GM12878 (cell line): ENCODE data around the gene GSG1L. TPM values are rescaled to one million over a fixed set of nuclear protein-coding genes. Genes with fewer than 3 reads are reported as not detected.

Source experiments
- ATAC-seq: fragments of 200-7000 bp; cut with Tn5 transposase; 3 replicates; pipeline ENCODE4 v1.9.1; 2020; ENCODE audit warnings: mild to moderate bottlenecking, moderate library complexity
- BruUV-seq: library from RNA; stranded (reverse); fragments of 400-500 nt; replicated peaks from 2 replicates; lab custom pipeline; 2021; lab: Mats Ljungman, UMichigan
- CTCF ChIA-PET: fragments of 300-600 bp; sonication (Branson Sonifier 250); formaldehyde crosslinking; extraction: SDS; loops from one replicate; lab custom pipeline; 2021; ENCODE audit warnings: inconsistent platforms; lab: Yijun Ruan, JAX
- POLR2A ChIA-PET: fragments of 350-600 bp; formaldehyde crosslinking; extraction: SDS; loops from one replicate; lab custom pipeline; 2021; ENCODE audit warnings: inconsistent platforms; lab: Charles Lee
- RAD21 ChIA-PET: fragments of 300-600 bp; sonication (Branson Sonifier 250); formaldehyde crosslinking; loops from one replicate; lab custom pipeline; 2023; ENCODE audit warnings: antibody characterized with exemption; ENCODE audit not compliant: unreplicated experiment; lab: Charles Lee
- SMC1A ChIA-PET: fragments of 300-600 bp; sonication (Branson Sonifier 250); formaldehyde crosslinking; loops from one replicate; lab custom pipeline; 2023; ENCODE audit not compliant: unreplicated experiment, uncharacterized antibody; lab: Charles Lee
- DNase-seq: peaks from one replicate; pipeline ENCODE4 v3.0.0-alpha.2; 2011; ENCODE audit warnings: low read depth, low spot score
- FAIRE-seq: peaks from 3 replicates; lab custom pipeline; 2011; peaks lifted over from hg19 to GRCh38; lab: Jason Lieb, UNC
- H2AFZ ChIP-seq: 2 replicates; pipeline ENCODE4 v1.6.0; 2011; ENCODE audit warnings: low read depth, low read length, control low read depth; ENCODE audit not compliant: control insufficient read depth
- H3K27ac ChIP-seq: 2 replicates; pipeline ENCODE4 v1.5.1; 2011; ENCODE audit warnings: control low read depth; ENCODE audit not compliant: control insufficient read depth, insufficient read depth
- H3K27me3 ChIP-seq, 2 experiments: replicated peaks in 1 of 2; 2 replicates each; pipeline versions ENCODE4 v1.6.0 to v1.6.1; 2011; ENCODE audit warnings: low read length in 1 of 2; ENCODE audit not compliant: control insufficient read depth in 2 of 2, insufficient read depth in 2 of 2
- H3K36me3 ChIP-seq, 2 experiments: 2 replicates each; pipeline ENCODE4 v1.5.1; 2011; ENCODE audit warnings: low read length in 1 of 2; ENCODE audit not compliant: control insufficient read depth in 2 of 2, insufficient read depth in 2 of 2
- H3K4me1 ChIP-seq: 2 replicates; pipeline ENCODE4 v1.6.1; 2011; ENCODE audit warnings: mild to moderate bottlenecking, low read length, moderate library complexity, mixed read lengths; ENCODE audit not compliant: control insufficient read depth, insufficient read depth
- H3K4me2 ChIP-seq: 2 replicates; pipeline ENCODE4 v1.6.0; 2011; ENCODE audit warnings: control low read depth; ENCODE audit not compliant: control insufficient read depth, insufficient read depth
- H3K4me3 ChIP-seq: fragments of 200-600 bp; sonication (generic); 2 replicates; pipeline ENCODE4 v1.5.1; 2016
- H3K79me2 ChIP-seq: 2 replicates; pipeline ENCODE4 v1.6.0; 2011; ENCODE audit warnings: low read length; ENCODE audit not compliant: control insufficient read depth, insufficient read depth
- H3K9ac ChIP-seq: 2 replicates; pipeline ENCODE4 v1.8.0; 2011; ENCODE audit warnings: low read length, control low read depth, mixed read lengths; ENCODE audit not compliant: control insufficient read depth, insufficient read depth
- H3K9me3 ChIP-seq: replicated peaks from 3 replicates; pipeline ENCODE4 v1.5.1; 2011; ENCODE audit warnings: mild to moderate bottlenecking, low read length; ENCODE audit not compliant: control insufficient read depth, insufficient read depth
- H4K20me1 ChIP-seq: 2 replicates; pipeline ENCODE4 v1.6.0; 2011; ENCODE audit not compliant: control insufficient read depth, insufficient read depth
- CBFB ChIP-seq: IDR thresholded peaks from 2 replicates; pipeline ENCODE4 v1.6.1; 2016; ENCODE audit warnings: antibody characterized with exemption, low read depth
- HDAC2 ChIP-seq: fragments of 200-600 bp; sonication (generic); IDR thresholded peaks from 2 replicates; pipeline ENCODE4 v1.6.1; 2017
- HDAC6 ChIP-seq: fragments of 200-600 bp; sonication (generic); IDR thresholded peaks from one replicate; pipeline ENCODE4 v1.8.0; 2017; ENCODE audit warnings: antibody characterized with exemption; ENCODE audit not compliant: unreplicated experiment
- POLR2AphosphoS2 ChIP-seq: IDR thresholded peaks from 2 replicates; pipeline ENCODE4 v1.6.1; 2011; ENCODE audit warnings: low read depth, mild to moderate bottlenecking, low read length, improper control_type of control experiment, moderate library complexity
- SMAD5 ChIP-seq: IDR thresholded peaks from 2 replicates; pipeline ENCODE4 v1.6.1; 2016; ENCODE audit warnings: antibody characterized with exemption, low read depth
- SUPT20H ChIP-seq: IDR thresholded peaks from 2 replicates; pipeline ENCODE4 v1.6.1; 2011; ENCODE audit warnings: low read depth, mild to moderate bottlenecking, low read length, moderate library complexity, borderline replicate concordance; ENCODE audit not compliant: control insufficient read depth
- WRNIP1 ChIP-seq: IDR thresholded peaks from 2 replicates; pipeline ENCODE4 v1.6.1; 2011; ENCODE audit warnings: low read depth, low read length, improper control_type of control experiment, borderline replicate concordance
- WGBS: methylation state at CpG from one replicate; pipeline ENCODE4 v1.1.6; 2016; ENCODE audit warnings: low lambda C conversion rate; ENCODE audit not compliant: insufficient replicate concordance, insufficient coverage; ENCODE audit errors: missing lambda C conversion rate; 5-methylcytosine and 5-hydroxymethylcytosine counted together
- in situ Hi-C: fragments of 300-500 bp; cut with MboI; formaldehyde crosslinking; loops from 9 replicates; pipeline ENCODE4 v1.14.3; 2018; ENCODE audit warnings: mixed read lengths
- intact Hi-C: fragments of 100-400 bp; cut with micrococcal nuclease; formaldehyde crosslinking; loops from one replicate; pipeline ENCODE4 v1.14.2; 2022; ENCODE audit not compliant: unreplicated experiment
- polyA plus RNA-seq, 11 experiments: library from polyadenylated mRNA; depleted of rRNA in 4 of 11; unstranded in 6 of 11; stranded (reverse) in 5 of 11; fragments of >200 nt; fragmentation: Nextera tagmentation in 4 of 11; fragmentation: Illumina TruSeq in 1 of 11; extraction: Ambion mirVana in 4 of 11; extraction: Trizol in 1 of 11; gene quantifications; 1 replicate in 1 of 11; 2 replicates in 10 of 11; pipeline versions ENCODE4 v1.2.1 to v1.2.3, GENCODE V29; 2011 to 2016; ENCODE audit warnings: inconsistent platforms in 2 of 11, missing spikeins in 2 of 11, low read depth in 1 of 11
- total RNA-seq, 4 experiments: library from RNA; depleted of rRNA in 3 of 4; stranded (reverse); fragments of >200 nt in 3 of 4; fragmentation: Illumina TruSeq in 1 of 4; extraction: Trizol in 1 of 4; gene quantifications; 2 replicates each; pipeline versions ENCODE4 v1.2.1 to v1.2.3, GENCODE V29; 2013 to 2021
- TF ChIP-seq, protein P1 (sequence below): fragments of 450-650 bp; IDR thresholded peaks from 2 replicates; pipeline ENCODE4 v1.6.1; 2014; ENCODE audit warnings: mild to moderate bottlenecking
- TF ChIP-seq, protein P2 (sequence below): fragments of 450-650 bp; IDR thresholded peaks from 2 replicates; pipeline ENCODE4 v1.6.1; 2017; ENCODE audit warnings: low read depth, mild to moderate bottlenecking, moderate library complexity

GSG1L gene
- total and polyA plus RNA-seq, 10 of the 15 experiments (the other 5 are each of a cell fraction or from before 2014, with no cell fraction given), result not detected

DNA sequence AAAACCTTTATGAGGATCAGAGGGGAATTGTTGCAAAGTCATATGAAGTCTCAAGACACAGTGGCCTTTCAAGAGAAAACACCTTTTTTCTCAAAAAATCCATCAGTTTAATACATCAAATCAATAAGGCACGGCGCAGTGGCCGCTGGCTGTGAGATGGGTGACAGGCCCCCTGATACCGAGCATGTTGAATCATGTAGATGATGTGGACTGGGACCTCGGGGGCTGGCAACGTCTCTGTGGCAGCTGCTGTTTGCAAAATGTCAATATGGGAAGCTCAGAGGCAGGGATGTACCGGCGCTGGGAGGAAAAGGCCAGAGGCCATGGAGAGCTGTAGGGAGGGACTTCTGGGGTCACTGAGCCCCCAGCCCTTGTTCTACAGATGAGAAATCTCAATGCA lies 169.1 kb downstream of the GSG1L start (continued):
- TF ChIP-seq, protein P1, sequence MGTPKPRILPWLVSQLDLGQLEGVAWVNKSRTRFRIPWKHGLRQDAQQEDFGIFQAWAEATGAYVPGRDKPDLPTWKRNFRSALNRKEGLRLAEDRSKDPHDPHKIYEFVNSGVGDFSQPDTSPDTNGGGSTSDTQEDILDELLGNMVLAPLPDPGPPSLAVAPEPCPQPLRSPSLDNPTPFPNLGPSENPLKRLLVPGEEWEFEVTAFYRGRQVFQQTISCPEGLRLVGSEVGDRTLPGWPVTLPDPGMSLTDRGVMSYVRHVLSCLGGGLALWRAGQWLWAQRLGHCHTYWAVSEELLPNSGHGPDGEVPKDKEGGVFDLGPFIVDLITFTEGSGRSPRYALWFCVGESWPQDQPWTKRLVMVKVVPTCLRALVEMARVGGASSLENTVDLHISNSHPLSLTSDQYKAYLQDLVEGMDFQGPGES, result no peak
- TF ChIP-seq CBFB, result no peak
- TF ChIP-seq, all 136 proteins: peak for 0

DNA sequence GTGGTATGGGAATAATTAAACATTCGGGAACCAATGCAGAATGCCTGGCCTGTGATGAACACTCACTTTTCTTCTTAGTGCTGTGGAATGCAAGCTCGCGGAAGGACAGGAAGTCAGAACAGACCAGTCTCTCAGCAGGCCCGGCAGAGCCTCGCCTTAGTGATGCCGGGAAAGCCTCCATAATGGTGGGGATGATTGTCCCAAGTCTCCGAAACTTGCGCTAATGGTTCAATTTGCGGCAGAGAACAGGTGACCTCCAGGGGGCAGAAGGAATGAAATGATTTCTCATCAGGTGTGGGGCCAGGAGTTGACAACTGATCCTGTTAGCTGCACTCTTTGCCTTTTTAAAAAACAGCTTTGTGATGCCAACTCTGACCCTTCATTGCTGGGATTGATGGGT lies 170.6 kb downstream of the GSG1L start:
- H3K27me3 ChIP-seq, result no peaks in the 10 kb centered on the region; a peak in 2 of 4 replicates
- H3K9ac ChIP-seq, result no peak overlapping the region
- no peak overlapping the region for H3K4me2 ChIP-seq
- no TSS peak for BruUV-seq
- no peak overlapping the region for H3K27ac ChIP-seq
- H3K9me3 ChIP-seq, result no peaks in the 10 kb centered on the region; the same call in 2 of the 3 replicates
- WGBS, result 25% methylated on average over 9 of the region's 9 CpGs
- RAD21 ChIA-PET, result no interaction called here
- TF ChIP-seq SUPT20H (no peak), SMAD5 (no peak), POLR2AphosphoS2 (no peak), WRNIP1 (no peak), HDAC2 (no peak), HDAC6 (no peak)
- TF ChIP-seq, protein P2, sequence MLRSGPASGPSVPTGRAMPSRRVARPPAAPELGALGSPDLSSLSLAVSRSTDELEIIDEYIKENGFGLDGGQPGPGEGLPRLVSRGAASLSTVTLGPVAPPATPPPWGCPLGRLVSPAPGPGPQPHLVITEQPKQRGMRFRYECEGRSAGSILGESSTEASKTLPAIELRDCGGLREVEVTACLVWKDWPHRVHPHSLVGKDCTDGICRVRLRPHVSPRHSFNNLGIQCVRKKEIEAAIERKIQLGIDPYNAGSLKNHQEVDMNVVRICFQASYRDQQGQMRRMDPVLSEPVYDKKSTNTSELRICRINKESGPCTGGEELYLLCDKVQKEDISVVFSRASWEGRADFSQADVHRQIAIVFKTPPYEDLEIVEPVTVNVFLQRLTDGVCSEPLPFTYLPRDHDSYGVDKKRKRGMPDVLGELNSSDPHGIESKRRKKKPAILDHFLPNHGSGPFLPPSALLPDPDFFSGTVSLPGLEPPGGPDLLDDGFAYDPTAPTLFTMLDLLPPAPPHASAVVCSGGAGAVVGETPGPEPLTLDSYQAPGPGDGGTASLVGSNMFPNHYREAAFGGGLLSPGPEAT, result no peak
- TF ChIP-seq, all 136 proteins: peak for 0
- in situ Hi-C loops (no loop called here), intact Hi-C loops (no loop called here)
- Histone ChIP-seq H3K4me3 (no peak overlapping the region), H3K4me1 (no peaks in the 10 kb centered on the region), H3K36me3 (no peaks in the 10 kb centered on the region), H4K20me1 (no peaks in the 10 kb centered on the region), H3K79me2 (no peaks in the 10 kb centered on the region), H2AFZ (no peak overlapping the region)
- SMC1A ChIA-PET, result no interaction called here
- DNase-seq (no peak), ATAC-seq (no peak), FAIRE-seq (no peak)
- CTCF ChIA-PET, result no interaction called here
- POLR2A ChIA-PET, result no interaction called here
